ENCODE measurements around the gene AIRE. TPM values are rescaled to one million over a fixed set of nuclear protein-coding genes. Genes with fewer than 3 reads are reported as not detected.
"Not testable (repeated sequence)": the region's sequence is repeated elsewhere in the genome, so short reads cannot be mapped to it uniquely, and the experiment has no call there.

Gene AIRE
- total and polyA plus RNA-seq, 4 experiments from 2014 or later = 0.32 to 2.3 TPM; not detected in 2

GRCh38 chr21:44335266-44336059 lies 49.8 kb downstream of the AIRE start:
- Mint-ChIP-seq H3K27ac (peak overlapping the region in 1 of 7 donors; percentile 55), H3K27me3 (peaks cover 0 to 1% of the 10 kb centered on the region in 2 donors), H3K36me3 (peaks cover 0 to 27% of the 10 kb centered on the region in 2 donors), H3K9me3 (peaks cover 0 to 14% (median 0%) of the 10 kb centered on the region in 8 donors), H3K4me1 (peaks cover 13 to 32% (median 16%) of the 10 kb centered on the region in 4 donors), H3K4me3 (no peak overlapping the region)
- Histone ChIP-seq H3K9me3 (ENCODE audit: control insufficient read depth in 1 of 2, low read length in 2 of 2) (no peaks in the 10 kb centered on the region), H3K27ac (ENCODE audit: low read depth, low read length) (no peak overlapping the region), H3K4me1 (ENCODE audit: insufficient read depth, low read length) (peaks cover 15% of the 10 kb centered on the region), H3K36me3 (ENCODE audit: insufficient read depth, low read length) (peaks cover 5% of the 10 kb centered on the region), H3K4me3 (ENCODE audit: low read length in 2 of 2) (no peak overlapping the region), H3K27me3 (ENCODE audit: insufficient read depth, low read length) (no peaks in the 10 kb centered on the region)
- intact Hi-C loops (cut with micrococcal nuclease) = loop anchor here (5.0 to 10.0 kb wide), 2 partner anchors 479 to 1363 kb away; partner anchors contain the start of genes PKNOX1 and SUMO3
- ChIA-PET CTCF (ENCODE audit: partially characterized antibody) (no interaction called here), POLR2A (ENCODE audit: partially characterized antibody) (interaction anchor here (0.8 to 1.1 kb wide), 2 partner anchors 9 to 250 kb away, joined by 5 to 9 read pairs; no protein-coding TSS in a partner anchor)
- no peak for DNase-seq

- H3K27ac ChIP-seq (ENCODE audit: low read depth, low read length) = no peak overlapping the region
- peaks cover 0 to 23% of the 10 kb centered on the region in 2 donors for H3K36me3 Mint-ChIP-seq
- ChIA-PET POLR2A (ENCODE audit: partially characterized antibody) (interaction anchor here (1.0 to 2.0 kb wide), 4 partner anchors 9 to 324 kb away, joined by 3 to 9 read pairs (median 5); partner anchors contain the start of gene TRPM2), CTCF (ENCODE audit: partially characterized antibody) (interaction anchor here (0.9 kb wide), 1 partner anchor 34 kb away, joined by 3 read pairs; no protein-coding TSS in a partner anchor)
- peaks cover 0 to 1% of the 10 kb centered on the region in 2 donors for H3K27me3 Mint-ChIP-seq
- intact Hi-C loops (cut with micrococcal nuclease) = loop anchor here (5.0 to 10.0 kb wide), 2 partner anchors 477 to 1365 kb away; partner anchors contain the start of genes PKNOX1 and SUMO3
- peaks cover 15% of the 10 kb centered on the region for H3K4me1 ChIP-seq (ENCODE audit: insufficient read depth, low read length)
- no peak for DNase-seq
- H3K27ac Mint-ChIP-seq = peak overlapping the region; percentile 76 to 99 (median 92)
- H3K9me3 Mint-ChIP-seq = peaks cover 0 to 11% (median 0%) of the 10 kb centered on the region in 8 donors
- H3K9me3 ChIP-seq (ENCODE audit: control insufficient read depth in 1 of 2, low read length in 2 of 2) = no peaks in the 10 kb centered on the region
- H3K4me1 Mint-ChIP-seq = peaks cover 12 to 37% (median 18%) of the 10 kb centered on the region in 4 donors
- H3K4me3 Mint-ChIP-seq = peak overlapping the region; percentile 9 to 83 (median 64)
- no peaks in the 10 kb centered on the region for H3K27me3 ChIP-seq (ENCODE audit: insufficient read depth, low read length)
- H3K36me3 ChIP-seq (ENCODE audit: insufficient read depth, low read length) = peaks cover 5% of the 10 kb centered on the region
- H3K4me3 ChIP-seq (ENCODE audit: low read length in 2 of 2) = no peak overlapping the region
These were observed 51.8 kb downstream of the AIRE start for GRCh38 chr21:44337449-44337848.

GRCh38 chr21:44337941-44338895 lies 52.5 kb downstream of the AIRE start:
- no peak overlapping the region for H3K4me3 ChIP-seq (ENCODE audit: low read length in 2 of 2)
- DNase-seq = peak; percentile 38 to 67 (median 49)
- peaks cover 15% of the 10 kb centered on the region for H3K4me1 ChIP-seq (ENCODE audit: insufficient read depth, low read length)
- Mint-ChIP-seq H3K4me3 (peak overlapping the region; percentile 45 to 83 (median 64)), H3K36me3 (peaks cover 0 to 23% of the 10 kb centered on the region in 2 donors), H3K9me3 (peaks cover 0 to 11% (median 0%) of the 10 kb centered on the region in 8 donors), H3K27ac (peak overlapping the region; percentile 76 to 99 (median 92)), H3K27me3 (peaks cover 0 to 1% of the 10 kb centered on the region in 2 donors), H3K4me1 (peaks cover 12 to 37% (median 18%) of the 10 kb centered on the region in 4 donors)
- POLR2A ChIA-PET (ENCODE audit: partially characterized antibody) = interaction anchor here (0.6 to 2.5 kb wide), 24 partner anchors 8 to 1445 kb away, joined by 3 to 10 read pairs (median 4); partner anchors contain the start of genes ADARB1, NDUFV3, PKNOX1 and PTTG1IP
- peaks cover 5% of the 10 kb centered on the region for H3K36me3 ChIP-seq (ENCODE audit: insufficient read depth, low read length)
- H3K9me3 ChIP-seq (ENCODE audit: control insufficient read depth in 1 of 2, low read length in 2 of 2) = no peaks in the 10 kb centered on the region
- intact Hi-C loops (cut with micrococcal nuclease) = loop anchor here (5.0 to 10.0 kb wide), 2 partner anchors 477 to 1366 kb away; partner anchors contain the start of genes PKNOX1 and SUMO3
- CTCF ChIA-PET (ENCODE audit: partially characterized antibody) = interaction anchor here (0.9 kb wide), 1 partner anchor 35 kb away, joined by 3 read pairs; no protein-coding TSS in a partner anchor
- H3K27me3 ChIP-seq (ENCODE audit: insufficient read depth, low read length) = no peaks in the 10 kb centered on the region
- H3K27ac ChIP-seq (ENCODE audit: low read depth, low read length) = peak overlapping the region; percentile 29

GRCh38 chr21:44338971-44339910 lies 53.6 kb downstream of the AIRE start, which contains the start of gene CFAP410:
Gene CFAP410 (minus strand): TSS chr21:44339390. CDS start chr21:44339194, 196 bp downstream.
- Histone ChIP-seq H3K4me1 (ENCODE audit: insufficient read depth, low read length) (peaks cover 15% of the 10 kb centered on the region), H3K27ac (ENCODE audit: low read depth, low read length) (peak within 1 kb of the TSS; percentile 86), H3K9me3 (ENCODE audit: control insufficient read depth in 1 of 2, low read length in 2 of 2) (no peaks in the 10 kb centered on the region), H3K27me3 (ENCODE audit: insufficient read depth, low read length) (no peaks in the 10 kb centered on the region), H3K36me3 (ENCODE audit: insufficient read depth, low read length) (peaks cover 5% of the 10 kb centered on the region), H3K4me3 (ENCODE audit: low read length in 2 of 2) (peak within 1 kb of the TSS; percentile 87 to 91)
- ChIA-PET POLR2A (ENCODE audit: partially characterized antibody) (interaction anchor here (0.6 to 2.5 kb wide), 24 partner anchors 9 to 1446 kb away, joined by 3 to 10 read pairs (median 4); partner anchors contain the start of genes ADARB1, NDUFV3, PKNOX1 and PTTG1IP), CTCF (ENCODE audit: partially characterized antibody) (no interaction called here)
- Mint-ChIP-seq H3K27ac (peak within 1 kb of the TSS; percentile 89 to 99 (median 98)), H3K4me3 (peak within 1 kb of the TSS; percentile 84 to 98 (median 92)), H3K9me3 (peaks cover 0 to 11% (median 0%) of the 10 kb centered on the region in 8 donors), H3K36me3 (peaks cover 0 to 23% of the 10 kb centered on the region in 2 donors), H3K27me3 (peaks cover 0 to 1% of the 10 kb centered on the region in 2 donors), H3K4me1 (peaks cover 12 to 37% (median 18%) of the 10 kb centered on the region in 4 donors)
- intact Hi-C loops (cut with micrococcal nuclease) = loop anchor here (1.0 to 10.0 kb wide), 3 partner anchors 116 to 1367 kb away; partner anchors contain the start of genes LRRC3, PKNOX1 and SUMO3
- DNase-seq = peak; percentile 94 to 97 (median 96)

GRCh38 chr21:44341726-44342458 lies 56.2 kb downstream of the AIRE start:
- intact Hi-C loops (cut with micrococcal nuclease); H3K9me3 ChIP-seq (ENCODE audit: control insufficient read depth in 1 of 2, low read length in 2 of 2); H3K27ac ChIP-seq (ENCODE audit: low read depth, low read length); H3K27me3 ChIP-seq (ENCODE audit: insufficient read depth, low read length); H3K36me3 ChIP-seq (ENCODE audit: insufficient read depth, low read length); H3K27me3 Mint-ChIP-seq; DNase-seq; H3K4me3 ChIP-seq (ENCODE audit: low read length in 2 of 2); H3K4me3 Mint-ChIP-seq: not testable (repeated sequence)
- peaks cover 15% of the 10 kb centered on the region for H3K4me1 ChIP-seq (ENCODE audit: insufficient read depth, low read length)
- peaks cover 0 to 11% (median 0%) of the 10 kb centered on the region in 8 donors for H3K9me3 Mint-ChIP-seq
- peak overlapping the region in 3 of 7 donors; percentile 24 to 99 (median 65) for H3K27ac Mint-ChIP-seq
- POLR2A ChIA-PET (ENCODE audit: partially characterized antibody) = interaction anchor here (1.1 kb wide), 1 partner anchor 11 kb away, joined by 3 read pairs; the partner anchor contains the start of gene TRPM2
- H3K36me3 Mint-ChIP-seq = peaks cover 0 to 19% of the 10 kb centered on the region in 2 donors
- CTCF ChIA-PET (ENCODE audit: partially characterized antibody) = interaction anchor here (0.6 to 0.8 kb wide), 2 partner anchors 39 to 44 kb away, joined by 3 to 4 read pairs; no protein-coding TSS in a partner anchor
- H3K4me1 Mint-ChIP-seq = peaks cover 12 to 37% (median 18%) of the 10 kb centered on the region in 4 donors

All from CD4-positive, alpha-beta memory T cell (primary cell).